NCI-H2107 (cell line): Measurements from ENCODE around the gene SLC39A3.

Experiments
- DNase-seq: peaks from one replicate; lab custom pipeline; 2025; lab: John Stamatoyannopoulos, UW

SLC39A3 gene

GRCh38 chr19:2747349-2747748 is 7.5 kb upstream of the SLC39A3 start:
- no peak for DNase-seq

- no peak for DNase-seq
Observed at GRCh38 chr19:2744113-2744512, 4.3 kb upstream of the SLC39A3 start.

GRCh38 chr19:2743099-2743498 is 3.3 kb upstream of the SLC39A3 start:
- no peak for DNase-seq

GRCh38 chr19:2740314-2740656 is 468 bp upstream of the SLC39A3 start:
- DNase-seq: no peak

DNA sequence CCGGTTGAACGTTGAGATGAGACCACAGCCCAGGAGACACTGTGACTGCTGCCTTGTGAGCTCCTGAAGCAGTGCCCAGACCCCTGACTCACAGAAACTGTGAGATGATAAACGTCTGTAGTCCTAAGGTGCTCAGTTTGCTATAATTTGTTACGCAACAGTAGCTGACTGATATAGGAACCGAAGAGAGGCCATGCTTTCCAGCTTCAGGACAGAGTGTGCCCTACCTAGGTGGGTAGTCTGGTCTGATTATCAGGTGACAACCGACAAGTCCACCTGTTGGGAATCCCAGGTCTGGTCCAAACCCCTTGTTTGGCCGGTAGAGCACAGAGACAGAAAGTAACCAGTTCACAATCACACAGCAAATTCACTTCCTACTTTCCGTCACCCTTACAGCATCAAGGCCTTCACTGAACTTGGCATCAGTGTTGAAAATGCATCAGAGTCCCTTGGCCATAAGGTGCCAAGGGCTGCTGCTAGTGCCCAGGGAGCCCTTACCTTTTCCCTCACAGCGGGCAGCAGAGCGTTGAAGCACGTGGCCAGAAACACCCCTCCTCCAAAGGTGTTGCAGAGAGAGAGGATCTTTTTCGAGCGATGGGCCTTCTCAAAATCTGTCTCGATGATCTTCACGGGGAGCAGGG is 3.1 kb downstream of the SLC39A3 start:
- DNase-seq: no peak

DNA sequence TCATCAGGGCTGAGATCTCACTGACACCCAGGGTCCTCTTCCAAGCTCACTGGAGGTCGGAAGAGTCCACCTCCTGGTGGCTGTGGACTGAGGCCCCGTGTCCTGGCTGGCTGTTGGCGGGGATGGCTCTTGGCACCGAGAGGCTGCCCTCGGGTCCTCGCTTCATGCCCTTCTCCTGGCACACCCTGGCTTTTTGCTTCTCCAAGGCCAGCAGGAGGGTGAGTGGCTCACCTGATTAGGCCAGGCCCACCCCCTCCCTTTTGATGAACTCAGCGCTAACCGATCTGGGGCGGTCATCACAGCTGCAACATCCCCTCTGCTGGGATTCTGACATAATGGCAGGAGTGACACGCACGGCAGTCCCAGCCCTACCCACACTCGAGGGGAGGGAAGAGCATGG is 4.4 kb downstream of the SLC39A3 start:
- DNase-seq: no peak

DNA sequence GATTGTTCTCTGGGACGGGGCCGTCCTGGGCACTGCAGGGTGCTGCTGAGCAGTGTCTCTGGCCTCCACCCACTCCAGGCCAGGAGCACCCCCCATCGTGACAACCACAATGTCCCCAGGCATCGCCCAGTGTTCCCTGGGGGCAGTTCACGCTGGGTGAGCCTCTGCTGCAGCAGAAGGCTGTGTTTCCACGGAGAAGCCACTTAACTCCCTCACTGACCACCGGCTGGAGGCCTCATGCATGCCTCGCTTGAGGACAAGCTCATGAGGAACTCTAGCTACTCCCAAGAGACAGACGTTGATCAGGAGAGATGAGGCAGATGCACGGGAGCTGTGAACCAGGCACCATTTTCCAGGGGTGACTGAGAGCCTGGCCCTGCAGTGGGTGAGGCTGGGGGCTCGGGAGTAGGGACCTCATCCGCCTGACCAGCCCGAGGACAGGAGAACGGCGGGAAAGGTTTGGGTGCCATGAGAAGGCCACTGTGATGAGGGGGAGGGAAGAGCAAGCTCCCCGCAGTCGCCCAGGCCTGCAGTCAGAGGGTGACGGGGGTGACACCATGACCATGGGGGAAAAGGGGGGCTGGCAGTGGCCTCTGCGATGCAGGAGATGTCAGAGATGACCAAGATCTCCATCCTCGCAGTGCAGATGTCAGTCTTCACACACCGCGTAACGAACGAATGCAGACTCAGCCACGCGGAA is 5.1 kb downstream of the SLC39A3 start:
- DNase-seq: no peak

GRCh38 chr19:2733930-2734588 is 5.8 kb downstream of the SLC39A3 start:
- no peak for DNase-seq

- no peak for DNase-seq
Observed at GRCh38 chr19:2732883-2733282, 6.9 kb downstream of the SLC39A3 start.

DNA sequence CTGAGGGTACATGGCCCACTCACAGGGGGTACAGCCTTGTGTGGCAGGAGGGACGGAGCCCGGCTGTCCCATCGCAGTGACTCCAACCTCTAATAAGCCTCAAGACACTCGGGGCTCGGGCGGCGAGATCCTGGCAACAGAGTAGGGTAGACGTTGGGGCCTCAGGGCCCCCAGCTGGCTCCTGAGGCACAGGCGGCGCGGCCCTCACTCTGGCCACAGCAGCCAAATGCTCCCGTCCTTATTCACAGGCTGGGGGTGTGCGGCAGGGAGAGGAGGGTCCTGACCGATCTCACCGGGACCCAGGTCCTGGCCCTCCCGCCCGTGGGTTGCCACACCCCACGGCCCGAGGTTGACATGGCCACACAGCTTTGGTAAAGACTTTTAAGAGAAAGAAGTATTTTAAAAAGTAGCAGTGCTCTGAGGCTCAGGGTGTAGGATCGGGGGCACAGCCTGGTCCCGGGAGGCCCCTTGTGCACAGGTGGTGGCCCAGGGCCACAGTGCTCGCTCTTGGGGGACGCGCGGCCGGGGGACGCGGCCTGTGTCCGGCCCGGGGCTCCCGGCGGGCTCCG is 7.6 kb downstream of the SLC39A3 start:
- no peak for DNase-seq

GRCh38 chr19:2731181-2731995 is 8.4 kb downstream of the SLC39A3 start:
- DNase-seq: no peak

DNA sequence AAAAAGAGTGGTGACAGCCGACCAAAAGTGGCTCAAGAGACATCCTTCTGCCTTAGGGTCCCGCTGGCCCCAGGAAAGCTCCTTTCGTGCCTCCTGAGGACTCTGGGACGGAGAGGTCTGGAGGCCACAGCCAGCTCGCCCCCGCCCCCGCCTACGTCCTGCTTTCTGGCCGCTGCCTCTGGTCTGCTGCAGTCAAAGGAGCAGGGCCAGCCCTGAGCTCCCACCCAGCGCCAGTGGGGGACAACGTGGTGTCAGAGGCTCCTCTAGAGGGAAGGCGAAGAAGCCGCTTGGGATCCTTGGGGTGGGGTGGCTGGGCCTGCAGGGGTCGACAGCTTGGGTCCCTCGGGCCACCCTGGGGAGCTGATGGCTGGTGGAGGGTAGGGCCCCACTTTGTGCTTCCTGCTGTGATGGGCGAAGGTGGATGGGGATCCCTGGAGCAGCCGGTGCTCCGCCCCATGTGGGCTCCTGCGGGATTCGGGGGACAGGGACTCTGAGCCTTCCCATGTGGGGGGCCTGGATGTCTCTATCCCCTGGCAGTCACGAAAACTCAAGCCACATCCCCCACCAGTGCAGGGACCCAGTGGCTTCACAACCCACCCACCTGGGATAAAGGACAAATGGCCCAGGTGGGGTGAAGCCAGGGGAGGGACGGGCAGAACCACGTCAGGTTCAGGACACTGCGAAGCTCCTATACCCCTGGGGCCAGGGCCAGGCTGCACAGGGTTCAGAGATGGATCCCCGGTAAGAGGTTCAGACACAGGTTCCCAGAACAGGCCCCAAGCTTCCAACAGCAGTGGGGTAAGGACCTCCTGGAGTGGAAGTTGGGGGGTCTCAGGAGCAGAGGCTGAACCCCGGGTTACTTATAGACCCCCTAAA is 9.6 kb downstream of the SLC39A3 start:
- DNase-seq: no peak

- DNase-seq: no peak
Observed at GRCh38 chr19:2728783-2729387, 10.9 kb downstream of the SLC39A3 start.

DNA sequence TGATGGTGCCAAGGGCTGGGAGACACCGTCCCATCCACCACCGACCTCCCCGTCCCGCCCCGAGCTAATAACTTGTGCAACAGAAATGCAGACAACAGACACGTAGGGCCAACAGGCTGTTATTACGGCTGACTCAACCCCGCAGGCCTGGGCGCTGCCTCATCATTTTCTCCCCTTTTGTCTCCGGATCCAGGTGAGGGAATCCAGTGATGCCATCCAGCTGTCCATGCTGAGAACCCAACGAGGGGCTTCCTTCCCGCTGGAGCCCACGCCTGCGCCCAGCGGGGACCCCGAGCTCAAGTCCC is 12.2 kb downstream of the SLC39A3 start:
- DNase-seq: no peak

- DNase-seq: no peak
Observed at GRCh38 chr19:2726904-2727639, 12.7 kb downstream of the SLC39A3 start.

DNA sequence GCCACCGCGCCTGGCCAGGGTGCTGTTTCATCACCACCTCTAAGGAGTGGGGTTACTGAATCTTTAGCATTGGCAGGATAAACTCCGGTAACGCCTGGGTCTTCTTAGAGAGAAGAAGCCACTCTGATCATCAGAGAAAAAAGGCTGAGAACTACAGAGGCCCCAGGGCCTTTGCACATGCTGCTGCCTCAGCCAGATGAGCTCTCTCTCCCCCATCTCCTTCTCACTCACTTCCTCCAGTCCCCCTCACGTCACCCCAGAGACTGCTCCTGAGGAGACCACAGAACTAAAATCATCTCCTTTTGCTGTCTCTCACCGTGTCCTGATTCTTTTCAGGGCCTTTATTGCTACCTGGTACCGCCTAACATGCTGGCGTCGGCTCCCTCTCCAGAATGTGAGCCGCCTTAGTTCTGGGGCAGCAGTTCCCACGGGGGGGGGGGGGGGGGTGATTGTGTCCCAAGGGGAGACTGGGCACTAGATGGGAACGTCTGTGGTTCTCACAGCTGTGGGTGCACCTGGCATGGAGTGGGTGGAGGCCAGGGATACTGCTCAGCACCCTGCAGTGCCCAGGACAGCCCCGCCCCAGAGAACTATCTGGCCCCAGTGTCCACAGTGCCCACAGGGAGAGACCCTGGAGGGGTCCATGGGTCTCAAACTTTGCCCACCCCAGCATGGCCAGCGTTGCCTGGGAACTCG is 13.5 kb downstream of the SLC39A3 start:
- DNase-seq: no peak

DNA sequence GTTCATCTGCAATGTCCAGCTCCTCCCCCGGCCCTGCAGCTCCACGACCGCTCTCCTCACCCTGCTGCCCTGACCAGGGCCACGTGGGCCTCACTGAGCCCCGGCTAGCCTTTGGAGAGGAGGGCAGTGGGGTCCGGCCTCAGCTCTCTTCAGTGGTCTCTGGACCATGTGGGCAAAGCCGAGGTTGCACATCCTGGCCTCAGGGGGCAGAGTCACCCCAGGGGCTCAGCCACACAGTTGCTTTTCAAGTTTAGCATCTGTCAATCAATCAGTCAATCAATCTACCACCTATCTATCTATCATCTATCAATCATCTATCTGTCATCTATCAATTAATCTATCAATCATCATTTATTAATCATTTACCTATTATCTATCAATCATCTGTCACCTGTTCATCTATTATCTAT is 15.7 kb downstream of the SLC39A3 start:
- no peak for DNase-seq

DNA sequence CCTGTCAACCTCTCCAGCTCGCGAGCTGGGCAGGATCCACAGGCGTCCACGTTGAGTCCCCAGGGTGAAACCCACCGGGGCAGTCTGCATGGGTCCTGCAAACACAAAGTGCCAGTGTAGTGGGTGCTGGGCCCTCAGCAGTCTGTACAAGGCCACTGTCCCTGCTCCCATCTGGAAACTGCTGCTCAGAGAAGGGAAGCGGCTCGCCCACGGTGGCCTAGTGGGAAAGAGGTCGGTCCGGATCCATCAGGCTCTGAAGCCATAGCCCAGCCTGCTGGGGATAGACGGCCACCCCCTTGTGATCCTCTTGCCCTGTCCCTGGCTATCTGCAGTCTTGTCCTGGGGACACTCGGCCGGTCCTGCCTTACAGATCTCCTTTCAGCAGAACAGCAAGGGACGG is 16.1 kb downstream of the SLC39A3 start:
- no peak for DNase-seq

DNA sequence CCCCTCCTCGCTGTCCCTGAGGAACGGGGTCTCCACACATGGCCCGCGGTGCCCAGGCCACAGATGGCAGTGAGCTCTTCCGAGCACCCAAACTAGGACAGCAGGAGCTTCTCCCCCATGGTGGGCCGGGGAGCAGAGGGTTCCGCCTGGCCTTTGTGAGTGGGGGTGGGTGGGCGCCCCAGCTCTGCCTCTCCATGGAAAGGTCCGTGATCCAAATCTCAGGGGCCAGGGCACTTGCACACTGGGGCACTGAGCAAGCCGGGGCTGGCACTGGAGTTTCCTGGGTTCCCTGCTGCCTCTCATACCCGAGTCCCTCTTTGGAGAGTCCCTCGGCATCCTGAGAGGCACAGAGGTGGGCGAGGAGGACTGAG is 16.5 kb downstream of the SLC39A3 start:
- DNase-seq: no peak
